GM12878 (cell line): ENCODE results near the gene DNAJC5G.

Experiments
- EZH2 ChIP-seq: IDR thresholded peaks from 2 replicates; pipeline ENCODE4 v1.6.1; 2012; ENCODE audit warnings: low read depth, mild to moderate bottlenecking, control low read depth, inconsistent platforms, low read length, borderline replicate concordance; ENCODE audit not compliant: control insufficient read depth
- POLR2A ChIP-seq: IDR thresholded peaks from 2 replicates; pipeline ENCODE4 v1.6.1; 2011; ENCODE audit warnings: low read depth, mild to moderate bottlenecking, low read length
- RAD21 ChIP-seq: IDR thresholded peaks from 2 replicates; pipeline ENCODE4 v1.6.1; 2011; ENCODE audit warnings: mild to moderate bottlenecking, low read depth, low read length, moderate library complexity; ENCODE audit not compliant: insufficient read depth
- SP1 ChIP-seq: IDR thresholded peaks from one replicate; pipeline ENCODE4 v1.6.1; 2011; ENCODE audit warnings: low read depth, low read length
- TARDBP ChIP-seq: IDR thresholded peaks from 2 replicates; pipeline ENCODE4 v1.6.1; 2016; ENCODE audit warnings: borderline replicate concordance
- ZNF384 ChIP-seq: IDR thresholded peaks from 2 replicates; pipeline ENCODE4 v1.6.1; 2012; ENCODE audit warnings: low read depth, mild to moderate bottlenecking, low read length, improper control_type of control experiment, borderline replicate concordance
- TF ChIP-seq, protein P1 (sequence below), 3 experiments: IDR thresholded peaks in 2 of 3; conservative IDR thresholded peaks in 1 of 3; 2 replicates each; pipeline ENCODE4 v1.5.1; 2011; ENCODE audit warnings: low read depth in 3 of 3, low read length in 3 of 3, mild to moderate bottlenecking in 3 of 3, control low read depth in 2 of 3, moderate library complexity in 2 of 3, inconsistent platforms in 1 of 3, mixed read lengths in 1 of 3; ENCODE audit not compliant: control insufficient read depth in 2 of 3, insufficient read depth in 1 of 3; ENCODE audit errors: extremely low read depth in 1 of 3

DNA sequence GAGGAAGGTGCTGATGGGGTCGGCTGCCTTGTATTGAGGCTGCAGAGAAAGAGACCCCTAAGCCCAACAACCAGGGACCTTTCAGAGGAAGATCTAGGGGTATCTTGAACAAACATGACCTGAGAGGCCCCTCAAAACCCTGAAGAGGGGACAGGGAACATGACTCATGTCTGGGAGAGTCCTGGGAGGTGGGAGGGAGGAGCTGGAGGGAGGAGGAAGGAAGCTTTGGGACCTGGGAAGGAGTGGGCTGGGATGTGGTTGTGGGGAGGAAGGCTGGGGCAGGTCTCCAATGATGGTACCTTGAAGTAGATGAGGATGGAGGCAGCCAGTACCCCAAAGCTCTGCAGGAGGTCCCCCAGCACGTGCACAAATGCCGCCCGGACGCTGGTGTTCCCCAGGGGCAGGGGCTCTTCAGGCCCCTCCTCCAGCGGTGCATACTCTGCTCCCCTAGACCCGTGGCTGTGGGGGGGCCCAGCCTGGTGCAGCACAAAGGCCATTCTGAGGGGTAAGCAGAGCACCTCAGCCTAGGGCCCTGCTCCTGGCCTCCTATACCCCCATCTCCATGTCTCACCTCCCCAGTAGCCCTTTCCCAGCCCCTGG is 18.3 kb upstream of the DNAJC5G start:
- TF ChIP-seq, protein P1, sequence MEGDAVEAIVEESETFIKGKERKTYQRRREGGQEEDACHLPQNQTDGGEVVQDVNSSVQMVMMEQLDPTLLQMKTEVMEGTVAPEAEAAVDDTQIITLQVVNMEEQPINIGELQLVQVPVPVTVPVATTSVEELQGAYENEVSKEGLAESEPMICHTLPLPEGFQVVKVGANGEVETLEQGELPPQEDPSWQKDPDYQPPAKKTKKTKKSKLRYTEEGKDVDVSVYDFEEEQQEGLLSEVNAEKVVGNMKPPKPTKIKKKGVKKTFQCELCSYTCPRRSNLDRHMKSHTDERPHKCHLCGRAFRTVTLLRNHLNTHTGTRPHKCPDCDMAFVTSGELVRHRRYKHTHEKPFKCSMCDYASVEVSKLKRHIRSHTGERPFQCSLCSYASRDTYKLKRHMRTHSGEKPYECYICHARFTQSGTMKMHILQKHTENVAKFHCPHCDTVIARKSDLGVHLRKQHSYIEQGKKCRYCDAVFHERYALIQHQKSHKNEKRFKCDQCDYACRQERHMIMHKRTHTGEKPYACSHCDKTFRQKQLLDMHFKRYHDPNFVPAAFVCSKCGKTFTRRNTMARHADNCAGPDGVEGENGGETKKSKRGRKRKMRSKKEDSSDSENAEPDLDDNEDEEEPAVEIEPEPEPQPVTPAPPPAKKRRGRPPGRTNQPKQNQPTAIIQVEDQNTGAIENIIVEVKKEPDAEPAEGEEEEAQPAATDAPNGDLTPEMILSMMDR (IDR thresholded peaks at IDR 0.05 in 2 of 3, conservative IDR thresholded peaks at IDR 0.05 in 1 of 3; ENCODE audit: control insufficient read depth in 2 of 3, extremely low read depth in 1 of 3, insufficient read depth in 1 of 3, low read depth in 3 of 3, low read length in 3 of 3) = no peak
- TF ChIP-seq RAD21 (no peak), ZNF384 (no peak), POLR2A (no peak), SP1 (no peak), TARDBP (no peak), EZH2 (no peak)
